ENCODE data around the gene ACAP1. TPM values are rescaled to one million over a fixed set of nuclear protein-coding genes. Genes with fewer than 3 reads are reported as not detected.
"Not testable (repeated sequence)": the region's sequence is repeated elsewhere in the genome, so short reads cannot be mapped to it uniquely, and the experiment has no call there.

The ACAP1 gene
- total RNA-seq, 1 experiment from 2014 or later = 1.6 TPM

DNA sequence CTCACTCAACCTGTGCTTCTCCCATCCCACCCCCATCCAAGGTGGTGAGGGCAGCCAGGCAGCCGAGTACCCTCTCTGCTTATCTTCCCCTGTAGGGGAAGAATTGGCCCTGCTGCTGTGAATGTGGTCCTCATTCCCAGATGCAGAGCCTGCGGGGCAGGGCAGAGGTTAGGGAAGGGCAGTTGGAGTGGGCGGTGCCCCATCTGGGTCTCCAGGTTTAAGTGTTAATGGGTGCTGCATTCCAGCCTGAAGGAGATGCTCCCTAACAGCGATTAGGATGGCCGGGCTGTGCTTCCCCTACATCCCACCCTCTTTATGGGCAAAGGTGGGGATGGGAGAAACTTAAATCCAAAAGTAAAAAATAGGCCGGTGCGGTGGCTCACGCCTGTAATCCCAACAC is 30.8 kb downstream of the ACAP1 start:
- TF ChIP-seq, protein P1, sequence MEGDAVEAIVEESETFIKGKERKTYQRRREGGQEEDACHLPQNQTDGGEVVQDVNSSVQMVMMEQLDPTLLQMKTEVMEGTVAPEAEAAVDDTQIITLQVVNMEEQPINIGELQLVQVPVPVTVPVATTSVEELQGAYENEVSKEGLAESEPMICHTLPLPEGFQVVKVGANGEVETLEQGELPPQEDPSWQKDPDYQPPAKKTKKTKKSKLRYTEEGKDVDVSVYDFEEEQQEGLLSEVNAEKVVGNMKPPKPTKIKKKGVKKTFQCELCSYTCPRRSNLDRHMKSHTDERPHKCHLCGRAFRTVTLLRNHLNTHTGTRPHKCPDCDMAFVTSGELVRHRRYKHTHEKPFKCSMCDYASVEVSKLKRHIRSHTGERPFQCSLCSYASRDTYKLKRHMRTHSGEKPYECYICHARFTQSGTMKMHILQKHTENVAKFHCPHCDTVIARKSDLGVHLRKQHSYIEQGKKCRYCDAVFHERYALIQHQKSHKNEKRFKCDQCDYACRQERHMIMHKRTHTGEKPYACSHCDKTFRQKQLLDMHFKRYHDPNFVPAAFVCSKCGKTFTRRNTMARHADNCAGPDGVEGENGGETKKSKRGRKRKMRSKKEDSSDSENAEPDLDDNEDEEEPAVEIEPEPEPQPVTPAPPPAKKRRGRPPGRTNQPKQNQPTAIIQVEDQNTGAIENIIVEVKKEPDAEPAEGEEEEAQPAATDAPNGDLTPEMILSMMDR (IDR thresholded peaks at IDR 0.05; ENCODE audit: insufficient read depth in 1 of 2, low read depth in 1 of 2, low read length in 1 of 2, severe bottlenecking in 1 of 2, unreplicated experiment in 1 of 2) = no peak
- H3K27me3 Mint-ChIP-seq (ENCODE audit: insufficient read depth, unreplicated experiment) = no peaks in the 10 kb centered on the region
- H3K36me3 Mint-ChIP-seq (ENCODE audit: insufficient read depth, unreplicated experiment) = no peaks in the 10 kb centered on the region
- no peak overlapping the region for H3K27ac Mint-ChIP-seq (ENCODE audit: unreplicated experiment)
- Histone ChIP-seq H3K27me3 (replicated peaks; ENCODE audit: control insufficient read depth, insufficient read depth, low read length) (no peaks in the 10 kb centered on the region), H3K36me3 (ENCODE audit: control insufficient read depth, insufficient read depth, low read length) (no peaks in the 10 kb centered on the region), H3K4me3 (ENCODE audit: low read depth, low read length) (no peak overlapping the region), H3K9me3 (no peaks in the 10 kb centered on the region), H3K4me1 (no peaks in the 10 kb centered on the region)
- H3K4me3 Mint-ChIP-seq (ENCODE audit: unreplicated experiment) = no peak overlapping the region
- no peak for DNase-seq
- H3K9me3 Mint-ChIP-seq (ENCODE audit: unreplicated experiment) = no peaks in the 10 kb centered on the region
- no TSS peak for BruUV-seq (replicated peaks)
- intact Hi-C loops (cut with micrococcal nuclease; ENCODE audit: unreplicated experiment) = no loop called here
- no peaks in the 10 kb centered on the region for H3K4me1 Mint-ChIP-seq (ENCODE audit: low read depth, unreplicated experiment)
- POLR2A ChIA-PET = no interaction called here
- CTCF ChIA-PET = no interaction called here

- TF ChIP-seq, protein P1 (IDR thresholded peaks at IDR 0.05; ENCODE audit: insufficient read depth in 1 of 2, low read depth in 1 of 2, low read length in 1 of 2, severe bottlenecking in 1 of 2, unreplicated experiment in 1 of 2) = no peak
- BruUV-seq (replicated peaks) = no TSS peak
- H3K27ac Mint-ChIP-seq (ENCODE audit: unreplicated experiment) = no peak overlapping the region
- Histone ChIP-seq H3K36me3 (ENCODE audit: control insufficient read depth, insufficient read depth, low read length) (no peaks in the 10 kb centered on the region), H3K9me3 (no peaks in the 10 kb centered on the region), H3K27me3 (replicated peaks; ENCODE audit: control insufficient read depth, insufficient read depth, low read length) (no peaks in the 10 kb centered on the region), H3K4me3 (ENCODE audit: low read depth, low read length) (no peak overlapping the region), H3K4me1 (no peaks in the 10 kb centered on the region)
- intact Hi-C loops (cut with micrococcal nuclease; ENCODE audit: unreplicated experiment) = no loop called here
- H3K4me1 Mint-ChIP-seq (ENCODE audit: low read depth, unreplicated experiment) = no peaks in the 10 kb centered on the region
- CTCF ChIA-PET = no interaction called here
- no peaks in the 10 kb centered on the region for H3K36me3 Mint-ChIP-seq (ENCODE audit: insufficient read depth, unreplicated experiment)
- no peaks in the 10 kb centered on the region for H3K9me3 Mint-ChIP-seq (ENCODE audit: unreplicated experiment)
- no peaks in the 10 kb centered on the region for H3K27me3 Mint-ChIP-seq (ENCODE audit: insufficient read depth, unreplicated experiment)
- DNase-seq = no peak
- POLR2A ChIA-PET = no interaction called here
- no peak overlapping the region for H3K4me3 Mint-ChIP-seq (ENCODE audit: unreplicated experiment)
Observed at GRCh38 chr17:7367918-7368598, 31.7 kb downstream of the ACAP1 start.

- H3K4me1 ChIP-seq; CTCF ChIA-PET; H3K36me3 Mint-ChIP-seq (ENCODE audit: insufficient read depth, unreplicated experiment); BruUV-seq (replicated peaks); H3K27ac Mint-ChIP-seq (ENCODE audit: unreplicated experiment); H3K4me3 ChIP-seq (ENCODE audit: low read depth, low read length); H3K4me1 Mint-ChIP-seq (ENCODE audit: low read depth, unreplicated experiment); H3K9me3 ChIP-seq; POLR2A ChIA-PET; H3K4me3 Mint-ChIP-seq (ENCODE audit: unreplicated experiment); H3K36me3 ChIP-seq (ENCODE audit: control insufficient read depth, insufficient read depth, low read length); intact Hi-C loops (cut with micrococcal nuclease; ENCODE audit: unreplicated experiment); H3K27me3 Mint-ChIP-seq (ENCODE audit: insufficient read depth, unreplicated experiment); H3K9me3 Mint-ChIP-seq (ENCODE audit: unreplicated experiment); DNase-seq; H3K27me3 ChIP-seq (replicated peaks; ENCODE audit: control insufficient read depth, insufficient read depth, low read length): not testable (repeated sequence)
Observed at GRCh38 chr17:7368599-7368994, 32.3 kb downstream of the ACAP1 start.

GRCh38 chr17:7369825-7370224 is 33.5 kb downstream of the ACAP1 start:
- no peak overlapping the region for H3K27ac Mint-ChIP-seq (ENCODE audit: unreplicated experiment)
- Histone ChIP-seq H3K4me3 (ENCODE audit: low read depth, low read length) (no peak overlapping the region), H3K27me3 (replicated peaks; ENCODE audit: control insufficient read depth, insufficient read depth, low read length) (no peaks in the 10 kb centered on the region), H3K36me3 (ENCODE audit: control insufficient read depth, insufficient read depth, low read length) (no peaks in the 10 kb centered on the region), H3K4me1 (no peaks in the 10 kb centered on the region), H3K9me3 (no peaks in the 10 kb centered on the region)
- BruUV-seq (replicated peaks) = no TSS peak
- no peaks in the 10 kb centered on the region for H3K9me3 Mint-ChIP-seq (ENCODE audit: unreplicated experiment)
- no peak for DNase-seq
- CTCF ChIA-PET = no interaction called here
- TF ChIP-seq, protein P1 (IDR thresholded peaks at IDR 0.05; ENCODE audit: insufficient read depth in 1 of 2, low read depth in 1 of 2, low read length in 1 of 2, severe bottlenecking in 1 of 2, unreplicated experiment in 1 of 2) = no peak
- H3K27me3 Mint-ChIP-seq (ENCODE audit: insufficient read depth, unreplicated experiment) = no peaks in the 10 kb centered on the region
- POLR2A ChIA-PET = interaction anchor here (0.6 kb wide), 1 partner anchor 147 kb away, joined by 3 read pairs; no protein-coding TSS in a partner anchor
- H3K4me3 Mint-ChIP-seq (ENCODE audit: unreplicated experiment) = no peak overlapping the region
- intact Hi-C loops (cut with micrococcal nuclease; ENCODE audit: unreplicated experiment) = no loop called here
- no peaks in the 10 kb centered on the region for H3K36me3 Mint-ChIP-seq (ENCODE audit: insufficient read depth, unreplicated experiment)
- H3K4me1 Mint-ChIP-seq (ENCODE audit: low read depth, unreplicated experiment) = no peaks in the 10 kb centered on the region

Data from Caco-2 (cell line).